IMR-90 (cell line): ENCODE data around the gene NOS2. TPM values are rescaled to one million over a fixed set of nuclear protein-coding genes. Genes with fewer than 3 reads are reported as not detected.

Experiments
- ATAC-seq: fragments of 200-7000 bp; cut with Tn5 transposase; 2 replicates; pipeline ENCODE4 v1.9.1; 2020; ENCODE audit warnings: low read depth, mild to moderate bottlenecking, moderate library complexity
- BruUV-seq: library from RNA; stranded (reverse); fragments of 400-500 nt; replicated peaks from 2 replicates; lab custom pipeline; 2021; lab: Mats Ljungman, UMichigan
- CTCF ChIA-PET: fragments of 300-600 bp; formaldehyde crosslinking; extraction: SDS; loops from one replicate; lab custom pipeline; 2021; ENCODE audit warnings: antibody characterized with exemption; lab: Yijun Ruan, JAX
- POLR2A ChIA-PET: fragments of 300-600 bp; sonication (Branson Sonifier 250); formaldehyde crosslinking; loops from one replicate; lab custom pipeline; 2022; ENCODE audit warnings: antibody characterized with exemption; ENCODE audit not compliant: unreplicated experiment; lab: Charles Lee
- DNase-seq: peaks from one replicate; pipeline ENCODE4 v3.0.0; 2013
- H2AFZ ChIP-seq: replicated peaks from 2 replicates; pipeline ENCODE3; 2013; ENCODE audit warnings: low read length, mild to moderate bottlenecking; ENCODE audit not compliant: poor library complexity
- H2AK5ac ChIP-seq: 2 replicates; pipeline ENCODE4 v1.6.1; 2013; ENCODE audit warnings: low read depth, low read length, inconsistent platforms
- H2AK9ac ChIP-seq: replicated peaks from 2 replicates; pipeline ENCODE3; 2013; ENCODE audit warnings: mild to moderate bottlenecking, low read depth, low read length, moderate library complexity; ENCODE audit not compliant: poor library complexity
- H2BK120ac ChIP-seq: 2 replicates; pipeline ENCODE4 v1.6.1; 2013; ENCODE audit warnings: low read depth, low read length, inconsistent platforms
- H2BK15ac ChIP-seq: 3 replicates; pipeline ENCODE4 v1.6.1; 2013; ENCODE audit warnings: low read depth, low read length, inconsistent platforms
- H2BK20ac ChIP-seq: 2 replicates; pipeline ENCODE4 v1.6.1; 2013; ENCODE audit warnings: low read depth, mild to moderate bottlenecking, inconsistent platforms, low read length, moderate library complexity
- H2BK5ac ChIP-seq: 2 replicates; pipeline ENCODE4 v1.6.1; 2013; ENCODE audit warnings: mild to moderate bottlenecking, low read depth, low read length, inconsistent platforms; ENCODE audit not compliant: poor library complexity, severe bottlenecking
- H3K14ac ChIP-seq: replicated peaks from 2 replicates; pipeline ENCODE4 v1.6.1; 2013; ENCODE audit warnings: low read depth, low read length, inconsistent platforms
- H3K18ac ChIP-seq: 2 replicates; pipeline ENCODE4 v1.6.1; 2013; ENCODE audit warnings: low read depth, low read length, control low read depth
- H3K23ac ChIP-seq: 2 replicates; pipeline ENCODE4 v1.6.1; 2013; ENCODE audit warnings: low read depth, low read length, inconsistent platforms
- H3K27ac ChIP-seq: 2 replicates; pipeline ENCODE4 v1.5.1; 2013; ENCODE audit warnings: mild to moderate bottlenecking, control low read depth, low read length; ENCODE audit not compliant: insufficient read depth
- H3K27me3 ChIP-seq: 2 replicates; pipeline ENCODE4 v1.6.1; 2013; ENCODE audit warnings: low read length; ENCODE audit not compliant: control insufficient read depth, insufficient read depth
- H3K36me3 ChIP-seq: 2 replicates; pipeline ENCODE4 v1.6.1; 2013; ENCODE audit warnings: low read length, mixed read lengths; ENCODE audit not compliant: control insufficient read depth, insufficient read depth
- H3K4ac ChIP-seq: 2 replicates; pipeline ENCODE4 v1.6.1; 2013; ENCODE audit warnings: low read depth, low read length, inconsistent platforms
- H3K4me1 ChIP-seq: 2 replicates; pipeline ENCODE4 v1.6.1; 2013; ENCODE audit warnings: low read length, mixed read lengths; ENCODE audit not compliant: control insufficient read depth, insufficient read depth
- H3K4me2 ChIP-seq: 2 replicates; pipeline ENCODE4 v1.6.1; 2013; ENCODE audit warnings: low read depth, mild to moderate bottlenecking, control low read depth, low read length, moderate library complexity
- H3K4me3 ChIP-seq: 2 replicates; pipeline ENCODE4 v1.5.1; 2013; ENCODE audit warnings: low read depth, mild to moderate bottlenecking, control low read depth, low read length, moderate library complexity; ENCODE audit not compliant: insufficient read depth
- H3K56ac ChIP-seq: 2 replicates; pipeline ENCODE4 v1.6.1; 2013; ENCODE audit warnings: low read length, inconsistent platforms; ENCODE audit not compliant: insufficient read depth; ENCODE audit errors: extremely low read depth
- H3K79me1 ChIP-seq, 2 experiments: 2 replicates each; pipeline ENCODE4 v1.6.1; 2013; ENCODE audit warnings: low read length in 2 of 2, inconsistent platforms in 1 of 2, low read depth in 1 of 2
- H3K9ac ChIP-seq: 2 replicates; pipeline ENCODE4 v1.6.1; 2013; ENCODE audit warnings: low read depth, low read length, control low read depth
- H3K9me1 ChIP-seq: 2 replicates; pipeline ENCODE4 v1.6.1; 2013; ENCODE audit warnings: low read length, inconsistent platforms; ENCODE audit not compliant: insufficient read depth
- H3K9me3 ChIP-seq: 2 replicates; pipeline ENCODE4 v1.6.1; 2013; ENCODE audit warnings: low read length; ENCODE audit not compliant: control insufficient read depth, insufficient read depth
- H4K20me1 ChIP-seq: 2 replicates; pipeline ENCODE4 v1.6.1; 2013; ENCODE audit warnings: low read length, inconsistent platforms; ENCODE audit not compliant: insufficient read depth
- H4K5ac ChIP-seq: 2 replicates; pipeline ENCODE4 v1.6.1; 2013; ENCODE audit warnings: mild to moderate bottlenecking, low read depth, low read length, control low read depth
- H4K8ac ChIP-seq, 2 experiments: 2 replicates each; pipeline ENCODE4 v1.6.1; 2013; ENCODE audit warnings: low read depth in 2 of 2, low read length in 2 of 2, control low read depth in 1 of 2, inconsistent platforms in 1 of 2
- H4K91ac ChIP-seq: 2 replicates; pipeline ENCODE4 v1.6.1; 2013; ENCODE audit warnings: low read depth, low read length, inconsistent platforms; ENCODE audit not compliant: insufficient read depth
- BHLHE40 ChIP-seq: fragments of 150-350 bp; IDR thresholded peaks from 2 replicates; pipeline ENCODE4 v1.6.1; 2016; ENCODE audit warnings: mild to moderate bottlenecking, low read depth, low read length
- CEBPB ChIP-seq: IDR thresholded peaks from 2 replicates; pipeline ENCODE4 v1.6.1; 2012; ENCODE audit warnings: low read depth, low read length, improper control_type of control experiment
- CHD1 ChIP-seq: IDR thresholded peaks from 2 replicates; pipeline ENCODE4 v1.6.1; 2012; ENCODE audit warnings: low read depth, low read length, improper control_type of control experiment
- ELK1 ChIP-seq: fragments of 150-350 bp; IDR thresholded peaks from 2 replicates; pipeline ENCODE4 v1.6.1; 2016; ENCODE audit warnings: low read depth, mild to moderate bottlenecking, low read length, moderate library complexity, borderline replicate concordance
- FOS ChIP-seq: fragments of 150-350 bp; IDR thresholded peaks from 2 replicates; pipeline ENCODE4 v1.6.1; 2016; ENCODE audit warnings: low read depth, low read length
- MAFK ChIP-seq: IDR thresholded peaks from 2 replicates; pipeline ENCODE4 v1.6.1; 2012; ENCODE audit warnings: low read depth, low read length, improper control_type of control experiment
- MAZ ChIP-seq: IDR thresholded peaks from 2 replicates; pipeline ENCODE4 v1.6.1; 2012; ENCODE audit warnings: low read depth, mild to moderate bottlenecking, low read length, improper control_type of control experiment, moderate library complexity, borderline replicate concordance
- MXI1 ChIP-seq: IDR thresholded peaks from 2 replicates; pipeline ENCODE4 v1.6.1; 2012; ENCODE audit warnings: low read depth, mild to moderate bottlenecking, low read length, moderate library complexity, borderline replicate concordance
- NFE2L2 ChIP-seq: fragments of 150-350 bp; IDR thresholded peaks from 2 replicates; pipeline ENCODE4 v1.6.1; 2016; ENCODE audit warnings: low read depth, mild to moderate bottlenecking, low read length
- POLR2A ChIP-seq: IDR thresholded peaks from 2 replicates; pipeline ENCODE4 v1.6.1; 2012; ENCODE audit warnings: mild to moderate bottlenecking, low read depth, low read length
- RAD21 ChIP-seq: IDR thresholded peaks from 2 replicates; pipeline ENCODE4 v1.6.1; 2012; ENCODE audit warnings: low read length, improper control_type of control experiment
- RCOR1 ChIP-seq: IDR thresholded peaks from 2 replicates; pipeline ENCODE4 v1.6.1; 2012; ENCODE audit warnings: mild to moderate bottlenecking, low read length, improper control_type of control experiment; ENCODE audit not compliant: insufficient replicate concordance
- RFX5 ChIP-seq: IDR thresholded peaks from 2 replicates; pipeline ENCODE4 v1.8.0; 2012; ENCODE audit warnings: low read depth, mild to moderate bottlenecking, low read length, moderate library complexity
- SMC3 ChIP-seq: fragments of 150-350 bp; IDR thresholded peaks from 2 replicates; pipeline ENCODE4 v1.6.1; 2016; ENCODE audit warnings: low read depth, mild to moderate bottlenecking, antibody characterized with exemption, low read length, moderate library complexity
- USF2 ChIP-seq: fragments of 150-350 bp; IDR thresholded peaks from 2 replicates; pipeline ENCODE4 v1.6.1; 2017; ENCODE audit warnings: mild to moderate bottlenecking, antibody characterized with exemption, low read length, low read depth
- WGBS, 2 experiments: methylation state at CpG; one replicate each; pipeline versions ENCODE4 v1.1.5 to v1.1.7; 2013; ENCODE audit warnings: missing lambda C conversion rate in 2 of 2; ENCODE audit not compliant: insufficient read length in 1 of 2; ENCODE audit errors: extremely low coverage in 2 of 2; 5-methylcytosine and 5-hydroxymethylcytosine counted together
- dilution Hi-C: fragments of 300-500 bp; cut with HindIII; formaldehyde crosslinking; loops from one replicate; pipeline ENCODE4 v1.14.3; 2018; ENCODE audit warnings: low sequenced_read_pairs; ENCODE audit not compliant: unreplicated experiment
- in situ Hi-C: fragments of 300-500 bp; cut with MboI; formaldehyde crosslinking; loops from 3 replicates; pipeline ENCODE4 v1.14.3; 2019; ENCODE audit warnings: low sequenced_read_pairs, inconsistent platforms, mixed read lengths
- intact Hi-C: fragments of 100-400 bp; cut with micrococcal nuclease; formaldehyde crosslinking; loops from 2 replicates; pipeline ENCODE4 v1.10.0; 2022
- polyA plus RNA-seq, 3 experiments: library from polyadenylated mRNA; depleted of rRNA; stranded (reverse); fragments of >200 nt; gene quantifications; 2 replicates each; pipeline ENCODE4 v1.2.3, GENCODE V29; 2012; ENCODE audit warnings: low replicate concordance in 1 of 3
- total RNA-seq: library from RNA; depleted of rRNA; stranded (reverse); fragments of >200 nt; gene quantifications from 2 replicates; pipeline ENCODE4 v1.2.3, GENCODE V29; 2012
- TF ChIP-seq, protein P1 (sequence below): conservative IDR thresholded peaks from 2 replicates; pipeline ENCODE4 v1.5.1; 2012; ENCODE audit warnings: mild to moderate bottlenecking, low read depth, low read length, improper control_type of control experiment

NOS2 gene
- total and polyA plus RNA-seq, 2 of the 4 experiments (the other 2 are of a cell fraction) = under 0.01 TPM; not detected in 1

GRCh38 chr17:27824176-27824715 is 23.9 kb upstream of the NOS2 start:
- Histone ChIP-seq H3K9me3 (peaks cover 4% of the 10 kb centered on the region; the same call in 1 of the 2 replicates), H3K4ac (no peak overlapping the region), H4K20me1 (no peaks in the 10 kb centered on the region), H2BK15ac (no peak overlapping the region), H2BK120ac (no peak overlapping the region), H2BK5ac (no peak overlapping the region), H3K9ac (no peak overlapping the region), H4K5ac (no peak overlapping the region), H3K14ac (no peak overlapping the region), H3K27me3 (peaks cover 7% of the 10 kb centered on the region), H3K79me1 (no peaks in the 10 kb centered on the region), H3K36me3 (no peaks in the 10 kb centered on the region), H3K4me3 (no peak overlapping the region), H2AK5ac (no peak overlapping the region), H3K18ac (no peak overlapping the region), H3K23ac (no peak overlapping the region), H2AFZ (no peak overlapping the region), H3K56ac (no peak overlapping the region), H3K4me2 (no peak overlapping the region), H2BK20ac (no peak overlapping the region), H4K8ac (no peak overlapping the region), H3K9me1 (no peaks in the 10 kb centered on the region), H2AK9ac (no peak overlapping the region), H3K4me1 (no peaks in the 10 kb centered on the region), H3K27ac (no peak overlapping the region), H4K91ac (no peak overlapping the region)
- no peak for TF ChIP-seq MAZ
- no peak for TF ChIP-seq MXI1
- no peak for TF ChIP-seq CEBPB
- no peak for TF ChIP-seq ELK1
- no peak for TF ChIP-seq MAFK
- no peak for TF ChIP-seq RCOR1
- no peak for TF ChIP-seq FOS
- no peak for TF ChIP-seq RFX5
- TF ChIP-seq CHD1 = no peak
- no peak for TF ChIP-seq BHLHE40
- TF ChIP-seq RAD21 = no peak
- no peak for TF ChIP-seq USF2
- no peak for TF ChIP-seq SMC3
- no peak for TF ChIP-seq POLR2A
- TF ChIP-seq NFE2L2 = no peak
- TF ChIP-seq, protein P1, sequence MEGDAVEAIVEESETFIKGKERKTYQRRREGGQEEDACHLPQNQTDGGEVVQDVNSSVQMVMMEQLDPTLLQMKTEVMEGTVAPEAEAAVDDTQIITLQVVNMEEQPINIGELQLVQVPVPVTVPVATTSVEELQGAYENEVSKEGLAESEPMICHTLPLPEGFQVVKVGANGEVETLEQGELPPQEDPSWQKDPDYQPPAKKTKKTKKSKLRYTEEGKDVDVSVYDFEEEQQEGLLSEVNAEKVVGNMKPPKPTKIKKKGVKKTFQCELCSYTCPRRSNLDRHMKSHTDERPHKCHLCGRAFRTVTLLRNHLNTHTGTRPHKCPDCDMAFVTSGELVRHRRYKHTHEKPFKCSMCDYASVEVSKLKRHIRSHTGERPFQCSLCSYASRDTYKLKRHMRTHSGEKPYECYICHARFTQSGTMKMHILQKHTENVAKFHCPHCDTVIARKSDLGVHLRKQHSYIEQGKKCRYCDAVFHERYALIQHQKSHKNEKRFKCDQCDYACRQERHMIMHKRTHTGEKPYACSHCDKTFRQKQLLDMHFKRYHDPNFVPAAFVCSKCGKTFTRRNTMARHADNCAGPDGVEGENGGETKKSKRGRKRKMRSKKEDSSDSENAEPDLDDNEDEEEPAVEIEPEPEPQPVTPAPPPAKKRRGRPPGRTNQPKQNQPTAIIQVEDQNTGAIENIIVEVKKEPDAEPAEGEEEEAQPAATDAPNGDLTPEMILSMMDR = no peak
- POLR2A ChIA-PET = no interaction called here
- intact Hi-C loops = no loop called here
- in situ Hi-C loops = no loop called here
- BruUV-seq = no TSS peak
- 17% methylated on average over 1 of the region's 3 CpGs; no CpG with 5 or more reads in 1 of the 2 experiments for WGBS, 2 experiments
- ATAC-seq (no peak), DNase-seq (no peak)
- CTCF ChIA-PET = interaction anchor here (1.0 kb wide), 1 partner anchor 19 kb away, joined by 3 read pairs; no protein-coding TSS in a partner anchor
- dilution Hi-C loops = no loop called here
